Stomach (tissue), 4 donors: ENCODE results near the gene XAB2.

Source experiments
- EP300 ChIP-seq: sonication (generic); formaldehyde crosslinking; IDR thresholded peaks from one replicate; pipeline ENCODE4 v1.6.1; 2017; ENCODE audit warnings: antibody characterized with exemption
- POLR2A ChIP-seq, 4 donors: fragments of 450-650 bp; IDR thresholded peaks; one replicate each; pipeline ENCODE4 v1.6.1; 2016; ENCODE audit warnings: antibody characterized with exemption in 4 of 4, control low read depth in 2 of 4, mild to moderate bottlenecking in 1 of 4, moderate library complexity in 1 of 4
- POLR2AphosphoS5 ChIP-seq, 3 donors: sonication (generic); formaldehyde crosslinking; IDR thresholded peaks; one replicate each; pipeline ENCODE4 v1.6.1; 2016; ENCODE audit warnings: antibody characterized with exemption in 3 of 3
- TF ChIP-seq, protein P1 (sequence below), 7 experiments: fragments of 450-650 bp in 4 of 7; fragments of 200-600 bp in 3 of 7; sonication (generic) in 3 of 7; IDR thresholded peaks; one replicate each; pipeline ENCODE4 v1.5.1; 2016 to 2019; ENCODE audit warnings: antibody characterized with exemption in 7 of 7, control low read depth in 2 of 7, mild to moderate bottlenecking in 1 of 7

DNA sequence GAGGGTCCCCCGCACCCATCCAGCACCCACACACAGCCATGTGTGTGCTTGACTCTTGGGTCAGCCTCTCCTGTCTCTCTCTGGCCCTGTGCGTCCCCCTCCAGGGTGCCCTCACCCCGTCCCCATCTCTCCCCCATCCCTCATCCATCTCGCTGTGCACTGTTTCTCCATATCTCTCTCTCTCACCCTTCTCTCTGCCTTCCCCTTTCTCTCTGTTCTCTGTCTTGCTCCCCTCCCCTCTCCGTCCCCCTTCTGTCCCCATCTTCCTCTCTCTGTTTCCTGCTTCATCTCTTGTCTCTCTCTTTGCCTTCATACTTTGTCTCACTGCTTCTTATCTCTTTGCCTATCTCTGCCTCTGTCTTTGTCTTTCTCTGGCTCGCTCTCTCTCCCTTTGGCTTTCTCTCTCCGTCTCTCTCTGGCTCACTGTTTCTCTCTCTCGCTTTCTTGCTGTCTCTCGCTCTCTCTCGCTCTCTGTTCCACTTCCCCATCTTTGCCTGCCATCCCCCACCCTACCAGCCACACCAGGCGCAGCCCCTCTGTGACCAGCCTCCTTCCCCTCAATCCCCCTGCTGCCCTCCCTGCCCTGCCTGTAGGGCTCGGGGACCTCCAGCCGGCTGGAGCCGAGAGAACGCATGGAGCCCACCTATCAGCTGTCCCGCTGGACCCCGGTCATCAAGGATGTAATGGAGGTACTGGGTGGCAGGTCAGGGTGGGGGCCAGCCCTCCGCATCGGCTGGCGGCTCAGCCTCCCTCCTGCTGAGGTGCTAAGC lies 16.5 kb upstream of the XAB2 start:
- TF ChIP-seq, protein P1, sequence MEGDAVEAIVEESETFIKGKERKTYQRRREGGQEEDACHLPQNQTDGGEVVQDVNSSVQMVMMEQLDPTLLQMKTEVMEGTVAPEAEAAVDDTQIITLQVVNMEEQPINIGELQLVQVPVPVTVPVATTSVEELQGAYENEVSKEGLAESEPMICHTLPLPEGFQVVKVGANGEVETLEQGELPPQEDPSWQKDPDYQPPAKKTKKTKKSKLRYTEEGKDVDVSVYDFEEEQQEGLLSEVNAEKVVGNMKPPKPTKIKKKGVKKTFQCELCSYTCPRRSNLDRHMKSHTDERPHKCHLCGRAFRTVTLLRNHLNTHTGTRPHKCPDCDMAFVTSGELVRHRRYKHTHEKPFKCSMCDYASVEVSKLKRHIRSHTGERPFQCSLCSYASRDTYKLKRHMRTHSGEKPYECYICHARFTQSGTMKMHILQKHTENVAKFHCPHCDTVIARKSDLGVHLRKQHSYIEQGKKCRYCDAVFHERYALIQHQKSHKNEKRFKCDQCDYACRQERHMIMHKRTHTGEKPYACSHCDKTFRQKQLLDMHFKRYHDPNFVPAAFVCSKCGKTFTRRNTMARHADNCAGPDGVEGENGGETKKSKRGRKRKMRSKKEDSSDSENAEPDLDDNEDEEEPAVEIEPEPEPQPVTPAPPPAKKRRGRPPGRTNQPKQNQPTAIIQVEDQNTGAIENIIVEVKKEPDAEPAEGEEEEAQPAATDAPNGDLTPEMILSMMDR (IDR thresholded peaks at IDR 0.05): no peak
- TF ChIP-seq POLR2A (IDR thresholded peaks at IDR 0.05): no peak
- no peak for TF ChIP-seq EP300
- no peak for TF ChIP-seq POLR2AphosphoS5 (IDR thresholded peaks at IDR 0.05)
